Immature natural killer cell (primary cell): Measurements from ENCODE around the gene ZNF518A. TPM values are rescaled to one million over a fixed set of nuclear protein-coding genes. Genes with fewer than 3 reads are reported as not detected.

ENCODE experiments used
- polyA plus RNA-seq, 3 donors: library from polyadenylated mRNA; unstranded; fragments of 300-500 nt; fragmentation: Illumina TruSeq; gene quantifications; one replicate each; pipeline ENCODE4 v1.2.3, GENCODE V29; 2021

ZNF518A gene
- polyA plus RNA-seq, 3 donors from 2014 or later = 8.6 to 15.9 (median 14.9) TPM

Other genes with a start within 250 kb of the ZNF518A start
- under 1 TPM in 2 of 3 donors, not detected in 1; 0.17 to 0.25 TPM for gene CC2D2B, start 222.3 kb upstream of the ZNF518A start, polyA plus RNA-seq
- gene CCNJ, start 86.7 kb upstream of the ZNF518A start, polyA plus RNA-seq = under 1 TPM in 2 of 3 donors, not detected in 1; 0.33 to 0.83 TPM
- gene BLNK, start 141.3 kb downstream of the ZNF518A start, polyA plus RNA-seq = under 1 TPM in 2 of 3 donors, not detected in 1; 0.74 to 0.81 TPM
- gene DNTT, start 174.1 kb downstream of the ZNF518A start, polyA plus RNA-seq = 1 to 10 TPM in 1 of 3 donors, not detected in 2; 2.1 TPM
- gene OPALIN, start 228.7 kb downstream of the ZNF518A start, polyA plus RNA-seq = not detected